ENCODE results near the gene RPRD1A. TPM values are rescaled to one million over a fixed set of nuclear protein-coding genes. Genes with fewer than 3 reads are reported as not detected.
A peak's percentile ranks its signal among the peaks of the same experiment; 100 is the strongest.
"Not testable (repeated sequence)": the region's sequence is repeated elsewhere in the genome, so short reads cannot be mapped to it uniquely, and the experiment has no call there.

Gene RPRD1A
- polyA plus RNA-seq, 10 donors, result 35.3 to 46.5 (median 40.7) TPM

DNA sequence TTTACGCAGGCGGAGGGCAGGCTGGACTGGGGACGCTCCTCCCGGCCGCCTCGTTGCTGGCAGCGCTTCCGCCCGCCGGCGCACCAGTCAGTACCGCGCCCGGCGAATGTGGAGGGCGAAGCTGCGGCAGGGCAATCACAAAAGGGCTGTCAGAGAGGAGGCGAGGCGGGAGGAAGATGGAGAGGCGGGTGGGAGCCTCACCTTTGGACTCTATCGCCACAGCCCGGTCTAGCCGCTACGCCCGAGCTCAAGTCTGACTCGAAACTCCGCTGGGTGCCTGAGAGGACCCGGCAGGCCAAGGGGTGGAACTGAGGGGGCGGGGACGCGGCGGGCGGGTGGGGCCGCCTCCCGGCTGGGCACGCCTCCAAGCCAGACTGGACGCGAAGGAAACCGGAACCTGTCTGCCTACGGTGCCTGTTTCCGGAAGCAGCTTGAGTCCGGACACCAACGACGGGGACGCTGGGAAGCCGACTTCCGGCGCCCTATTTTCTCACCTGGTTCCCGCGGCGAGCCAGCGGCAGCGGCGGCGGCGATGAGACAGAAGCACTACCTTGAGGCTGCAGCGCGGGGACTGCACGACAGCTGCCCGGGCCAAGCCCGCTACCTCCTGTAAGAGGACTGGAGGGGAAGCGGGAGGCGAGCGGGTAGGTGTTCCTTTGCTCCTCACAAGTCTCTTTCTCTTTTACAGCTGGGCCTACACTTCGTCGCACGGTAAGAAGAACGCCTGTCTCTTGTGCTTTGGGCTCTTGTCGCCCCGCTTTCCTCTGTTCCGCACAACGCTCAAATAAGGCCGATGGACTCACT lies 95.0 kb downstream of the RPRD1A start, which contains the start of gene RMP24:
RMP24 (plus strand) TSS at position 483 of the 804 bp plus-strand sequence.
- peak; percentile 96 to 97 (median 96) for DNase-seq

DNA sequence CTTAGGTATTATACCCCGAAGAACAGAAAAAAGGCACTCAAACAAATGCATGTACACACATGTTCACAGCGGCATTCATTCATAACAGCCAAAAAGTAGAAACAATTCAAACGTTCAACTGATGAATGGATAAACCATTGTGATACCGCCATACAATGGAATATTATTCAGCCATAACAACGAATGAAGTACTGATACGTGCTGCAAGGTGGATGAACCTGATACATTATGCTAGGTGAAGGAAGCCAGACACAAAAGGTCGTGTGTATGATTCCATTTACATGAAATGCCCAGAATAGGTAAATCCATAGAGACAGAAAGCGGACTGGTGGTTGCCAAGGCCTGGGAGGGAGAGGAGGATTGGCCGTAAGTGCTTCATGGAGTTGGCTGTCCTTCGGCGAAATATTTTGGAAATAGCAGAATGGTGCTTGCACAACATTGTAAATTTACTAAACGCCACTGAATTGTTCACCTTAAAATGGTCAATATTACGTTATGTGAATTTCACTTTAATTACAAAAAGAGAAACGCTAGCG lies 95.6 kb downstream of the RPRD1A start:
- no peak for DNase-seq

DNA sequence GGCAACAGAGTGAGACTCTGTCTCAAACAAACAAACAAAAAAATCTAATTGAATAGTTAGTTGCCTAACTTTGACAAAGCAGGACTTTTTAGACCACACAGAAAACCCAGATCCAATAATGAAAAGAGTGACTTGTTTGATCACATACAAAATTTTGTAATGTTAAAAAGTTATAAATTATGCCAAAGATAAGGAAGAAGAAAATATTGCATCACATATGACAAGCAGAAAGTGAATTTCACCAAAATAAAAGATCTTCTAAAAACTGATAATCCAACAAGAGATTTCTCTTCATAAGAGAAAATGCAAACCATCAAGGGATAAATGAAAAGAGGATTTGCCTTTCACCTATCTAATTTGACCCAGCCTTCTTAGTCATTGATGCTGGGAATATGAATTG lies 97.7 kb downstream of the RPRD1A start:
- no peak for DNase-seq

DNA sequence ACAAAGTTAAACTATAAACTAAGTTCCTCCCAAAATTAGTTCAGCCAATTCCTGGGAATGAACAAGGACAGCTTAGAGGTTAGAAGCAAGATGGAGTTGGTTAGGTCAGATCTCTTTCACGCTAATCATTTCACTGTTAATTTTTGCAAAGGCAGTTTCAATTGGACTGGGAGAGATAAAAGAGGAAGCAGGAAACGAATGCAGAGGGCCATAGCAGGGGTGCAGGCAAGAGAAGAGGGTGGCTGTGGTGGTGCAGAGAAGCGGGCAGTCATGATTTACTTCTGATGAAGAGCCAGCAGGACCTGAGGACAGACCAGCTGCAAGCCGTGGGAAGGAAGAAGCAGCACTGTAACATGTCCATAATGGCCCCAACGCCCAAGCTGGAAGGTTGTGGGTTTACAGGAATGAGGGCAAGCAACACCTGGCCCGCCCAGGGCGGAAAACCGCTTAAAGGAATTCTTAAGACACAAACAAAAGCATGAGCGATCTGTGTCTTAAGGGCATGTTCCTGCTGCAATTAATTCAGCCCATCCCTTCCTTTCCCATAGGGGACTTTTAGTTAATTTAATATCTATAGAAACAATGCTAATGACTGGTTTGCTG lies 99.0 kb downstream of the RPRD1A start:
- DNase-seq, result no peak

DNA sequence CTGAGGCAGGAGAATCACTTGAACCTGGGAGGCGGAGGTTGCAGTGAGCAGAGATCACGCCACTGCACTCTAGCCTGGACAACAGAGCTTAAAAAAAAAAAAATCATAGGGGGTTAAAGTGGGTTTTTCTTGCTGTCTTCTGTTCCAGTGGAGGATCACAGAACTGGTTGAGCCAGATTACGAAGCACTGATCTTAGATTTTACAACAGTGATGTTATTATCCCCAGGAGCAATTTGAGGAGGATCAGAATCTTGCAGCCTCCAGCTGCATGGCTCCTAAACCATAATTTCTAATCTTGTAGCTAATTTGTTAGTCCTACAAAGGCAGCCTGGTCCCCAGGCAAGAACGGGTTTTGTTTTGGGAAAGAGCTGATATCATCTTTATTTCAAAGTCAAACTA lies 99.5 kb downstream of the RPRD1A start:
- not testable (repeated sequence) for DNase-seq

DNA sequence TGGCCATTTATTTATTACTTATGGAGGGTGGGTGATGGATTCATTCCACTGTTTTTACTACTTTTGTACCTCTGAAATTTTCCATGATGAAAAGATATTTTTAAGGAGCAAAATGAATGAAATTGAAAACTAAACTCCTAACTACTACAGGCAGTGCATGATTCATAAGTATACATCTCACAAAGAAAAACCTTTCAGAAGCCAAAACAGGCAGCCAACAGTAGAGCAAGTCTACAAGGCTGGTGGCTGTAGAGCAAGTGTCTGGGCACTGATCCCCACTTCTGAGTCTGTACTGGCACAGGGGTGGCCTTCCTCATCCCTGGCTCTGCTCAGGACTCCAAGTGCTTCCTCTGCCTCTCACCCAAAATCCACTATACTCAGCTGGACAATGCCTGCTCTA lies 103.0 kb downstream of the RPRD1A start:
- no peak for DNase-seq

DNA sequence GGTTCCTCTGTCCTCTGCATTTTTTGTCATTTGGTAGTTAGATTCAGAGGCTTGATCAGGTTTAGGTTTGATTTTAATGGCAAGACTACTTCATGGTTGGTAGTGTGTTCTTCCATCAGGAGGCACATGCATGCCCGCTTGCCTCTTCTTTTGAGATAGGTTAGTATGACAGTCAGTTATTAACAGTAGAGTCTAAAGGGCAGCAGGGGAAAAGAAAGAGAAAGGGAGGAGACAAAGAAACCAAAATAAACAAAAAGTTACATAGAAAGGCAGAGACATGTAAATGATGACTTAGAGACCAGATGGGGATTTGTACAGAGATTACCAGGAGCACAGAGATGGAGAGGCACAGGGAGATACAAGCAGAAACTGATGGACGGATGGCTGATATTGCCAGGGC lies 105.0 kb downstream of the RPRD1A start:
- no peak for DNase-seq

DNA sequence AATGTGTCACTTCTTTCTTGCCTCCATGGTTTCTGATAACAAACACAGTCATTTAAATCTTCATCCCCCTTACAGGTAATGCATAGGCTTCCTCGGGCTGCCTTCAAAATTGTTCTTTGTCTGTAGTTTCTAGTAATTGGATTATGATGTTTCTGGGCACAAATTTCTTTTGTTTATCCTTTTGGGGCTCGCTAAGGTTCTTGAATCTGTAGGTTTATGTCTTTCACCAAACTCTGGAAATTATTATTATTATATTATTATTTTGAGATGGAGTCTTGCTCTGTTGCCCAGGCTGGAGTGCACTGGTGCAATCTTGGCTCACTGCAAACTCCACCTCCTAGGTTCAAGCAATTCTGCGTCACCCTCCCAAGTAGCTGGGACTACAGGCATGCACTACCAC lies 111.1 kb downstream of the RPRD1A start:
- DNase-seq, result no peak

DNA sequence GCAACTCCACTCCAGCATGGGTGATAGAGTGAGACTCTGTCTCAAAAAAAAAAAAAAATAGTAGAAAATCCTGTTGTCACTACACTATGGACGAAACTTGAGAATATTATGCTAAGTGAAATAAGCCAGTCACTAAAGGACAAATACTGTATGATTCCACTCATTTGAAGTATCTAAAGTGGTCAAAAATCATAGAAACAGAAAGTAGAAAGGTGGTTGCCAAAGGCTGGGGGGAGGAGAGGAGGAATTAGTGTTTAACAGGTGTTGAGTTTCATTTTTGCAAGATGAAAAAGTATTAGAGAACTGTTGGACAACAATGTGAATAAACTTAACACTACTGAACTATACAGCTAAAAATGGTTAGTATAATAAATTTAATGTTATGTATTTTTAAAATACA lies 113.7 kb downstream of the RPRD1A start:
- DNase-seq, result no peak

DNA sequence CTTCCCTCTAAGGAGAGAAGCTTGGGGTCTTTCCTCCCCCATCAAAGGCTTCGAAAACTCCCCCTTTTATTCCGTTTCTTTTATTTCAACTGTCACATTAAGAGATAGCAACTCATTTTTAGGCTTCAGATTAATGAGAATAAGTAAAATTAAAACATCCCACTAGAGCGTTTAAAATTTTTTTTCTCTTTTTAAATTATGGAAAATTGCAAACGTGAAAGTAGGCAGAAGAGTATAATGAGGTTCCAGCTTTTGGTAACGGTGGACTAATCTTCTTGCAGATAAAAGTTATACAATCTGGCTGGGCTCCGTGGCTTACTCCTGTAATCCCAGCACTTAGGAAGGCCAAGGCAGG lies 116.8 kb downstream of the RPRD1A start:
- DNase-seq, result no peak

DNA sequence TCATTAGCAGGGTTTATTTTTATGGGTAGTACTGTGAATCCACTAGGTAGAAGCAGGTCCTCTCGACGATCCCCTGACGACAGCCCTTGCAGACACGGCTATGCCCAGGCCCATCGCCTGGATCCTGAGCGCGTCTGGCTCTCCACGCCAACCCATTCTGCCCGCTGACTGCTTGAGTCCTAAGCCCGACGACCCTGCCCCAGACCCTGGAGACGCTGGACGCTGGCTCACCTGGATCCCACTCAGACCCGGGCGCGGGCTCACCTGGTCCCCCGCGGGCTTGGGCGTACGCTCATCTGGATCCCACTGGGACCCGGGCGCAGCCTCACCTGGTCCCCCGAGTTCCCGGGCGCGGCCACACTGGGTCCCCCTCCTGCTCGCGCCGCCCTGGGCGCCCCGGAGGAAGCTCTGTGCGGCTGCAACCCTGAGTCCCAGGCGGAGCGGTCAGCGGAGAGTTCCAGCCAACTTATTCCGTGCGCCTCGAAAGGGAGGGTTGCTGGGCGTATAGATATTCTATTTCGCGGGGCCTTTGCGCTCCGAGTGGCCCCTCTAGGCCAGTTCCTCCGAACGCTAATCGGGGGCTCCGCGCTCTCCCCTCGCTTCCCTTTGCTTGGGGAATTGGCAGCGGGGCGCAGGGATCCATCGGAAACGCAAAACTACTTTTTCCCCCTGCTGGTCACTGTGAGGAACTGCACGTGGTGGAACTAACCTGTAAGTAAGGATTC lies 117.3 kb downstream of the RPRD1A start:
- DNase-seq, result peak; percentile 54 to 86 (median 73)

DNA sequence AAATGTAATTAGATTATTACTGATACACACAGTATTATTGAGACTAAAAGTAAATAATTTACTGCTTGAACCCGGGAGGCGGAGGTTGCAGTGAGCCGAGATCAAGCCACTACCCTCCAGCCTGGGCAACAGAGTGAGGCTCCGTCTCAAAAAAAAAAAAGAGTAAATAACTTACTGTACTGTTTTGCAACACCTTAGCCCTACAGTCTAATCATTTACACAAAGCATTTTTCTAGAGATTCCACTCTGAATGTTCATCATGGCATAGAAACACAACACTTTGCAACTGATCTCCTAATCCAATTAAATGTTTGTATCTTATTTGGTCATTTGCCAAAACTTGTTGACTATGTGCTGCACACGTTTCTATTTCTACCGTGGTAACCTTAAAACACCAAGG lies 118.3 kb downstream of the RPRD1A start:
- no peak for DNase-seq

DNA sequence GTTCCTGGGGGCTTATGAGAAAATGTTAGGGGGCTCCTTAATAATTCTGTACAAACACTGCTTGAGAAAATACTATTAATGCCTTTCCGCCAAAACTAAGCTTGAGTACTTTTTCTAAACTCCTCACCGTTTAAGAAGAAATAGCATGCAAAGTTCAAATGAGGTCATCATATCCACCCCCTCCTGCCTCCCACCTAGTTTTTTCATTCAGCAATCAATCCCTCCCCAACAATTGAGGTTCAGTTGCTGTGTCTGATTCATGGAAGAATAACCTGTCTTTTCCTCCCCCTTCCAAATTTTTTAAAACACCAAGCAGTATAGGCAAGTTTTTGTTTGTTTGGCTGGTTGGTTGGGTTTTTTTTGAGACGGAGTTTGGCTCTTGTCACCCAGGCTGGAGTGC lies 119.3 kb downstream of the RPRD1A start:
- no peak for DNase-seq

DNA sequence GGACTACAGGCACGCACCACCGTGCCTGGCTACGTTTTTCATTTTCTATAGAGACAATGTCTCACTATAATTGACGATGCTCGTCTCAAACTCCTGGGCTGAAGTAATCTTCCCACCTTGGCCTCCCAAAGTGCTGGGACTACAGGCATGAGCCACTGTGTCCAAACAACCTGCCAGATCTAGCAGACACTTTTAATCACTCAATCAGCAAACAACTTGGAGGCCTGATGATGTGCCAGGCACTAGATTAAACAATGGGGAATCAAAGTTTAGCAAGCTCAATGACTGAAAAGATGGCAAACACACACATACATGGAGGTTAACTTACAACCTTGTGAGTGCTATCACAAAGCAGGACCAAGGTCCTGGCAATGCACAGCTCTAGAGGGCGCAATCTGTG lies 124.7 kb downstream of the RPRD1A start:
- DNase-seq, result no peak

DNA sequence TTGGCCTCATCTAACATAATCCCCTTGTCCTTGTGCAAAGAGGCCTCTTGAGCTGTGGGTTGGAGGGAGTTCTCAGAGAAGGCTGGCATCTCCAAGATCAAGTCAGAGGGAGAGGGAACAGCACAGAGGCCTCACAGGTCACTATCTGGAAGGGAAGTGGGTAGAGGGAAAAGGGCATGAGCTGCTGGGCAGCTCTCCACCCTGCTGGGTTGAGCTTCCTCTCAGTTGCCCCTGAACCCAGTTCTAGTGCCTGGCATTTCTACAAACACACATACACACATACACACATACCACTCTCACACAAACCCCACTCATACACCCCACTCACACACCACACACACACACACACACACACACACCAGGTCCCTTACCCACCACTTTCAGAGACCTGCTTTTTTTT lies 125.2 kb downstream of the RPRD1A start:
- DNase-seq, result no peak

DNA sequence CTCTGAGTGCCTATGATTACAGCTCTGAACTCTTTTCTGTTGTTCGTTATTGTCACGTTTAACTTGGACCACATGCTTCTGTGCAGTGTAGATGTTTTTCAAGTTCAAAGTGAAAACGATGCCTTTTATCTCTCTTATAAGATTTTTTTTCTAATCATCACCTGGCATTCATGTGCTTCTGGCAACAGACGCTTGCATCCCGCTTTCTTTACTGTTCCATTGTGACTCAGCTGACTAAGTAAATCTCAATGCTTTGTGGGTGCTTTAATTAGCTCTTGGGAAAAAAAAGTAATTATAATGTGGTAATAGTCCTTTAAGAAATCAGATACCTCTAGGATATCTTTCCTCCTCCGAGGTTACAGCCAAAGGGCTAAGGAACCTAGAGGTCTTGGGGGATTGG lies 126.1 kb downstream of the RPRD1A start:
- DNase-seq, result no peak

Other genes starting within 250 kb of the RPRD1A start
- gene SLC39A6, start 61.8 kb upstream of the RPRD1A start, polyA plus RNA-seq (ENCODE audit: insufficient read length in 10 of 10), result 10 to 100 TPM; 30.3 to 42.3 (median 35.3) TPM
- gene ELP2, start 62.3 kb upstream of the RPRD1A start, polyA plus RNA-seq (ENCODE audit: insufficient read length in 10 of 10), result 100 to 1,000 TPM in 2 of 10 donors, 10 to 100 TPM in 8; 57.2 to 110 (median 73.3) TPM
- gene MOCOS, start 119.9 kb upstream of the RPRD1A start, polyA plus RNA-seq (ENCODE audit: insufficient read length in 10 of 10), result under 1 TPM; 0.11 to 0.70 (median 0.24) TPM
- gene FHOD3, start 230.2 kb upstream of the RPRD1A start, polyA plus RNA-seq (ENCODE audit: insufficient read length in 10 of 10), result 10 to 100 TPM; 18.0 to 41.0 (median 31.1) TPM

Measured in muscle of back (tissue), 11 donors.